CD4-positive, alpha-beta T cell (primary cell): Measurements from ENCODE around the gene LLGL1. TPM values are rescaled to one million over a fixed set of nuclear protein-coding genes. Genes with fewer than 3 reads are reported as not detected.

Experiments used
- ATAC-seq: fragments of 200-7000 bp; cut with Tn5 transposase; one replicate; pipeline ENCODE4 v1.10.0; 2022; ENCODE audit warnings: mild to moderate bottlenecking; ENCODE audit not compliant: poor library complexity
- CTCF ChIA-PET: fragments of 350-600 bp; sonication (Branson Sonifier 250); formaldehyde crosslinking; loops from one replicate; lab custom pipeline; 2021; ENCODE audit warnings: antibody characterized with exemption, inconsistent platforms; lab: Charles Lee
- POLR2A ChIA-PET: fragments of 350-600 bp; sonication (Branson Sonifier 250); formaldehyde crosslinking; loops from one replicate; lab custom pipeline; 2021; ENCODE audit warnings: antibody characterized with exemption, inconsistent platforms; lab: Charles Lee
- DNase-seq, 14 experiments: peaks; one replicate each; pipeline ENCODE4 v3.0.0-alpha.2; 2013 to 2020; ENCODE audit warnings: mixed read lengths in 2 of 14
- H3K27ac ChIP-seq, 2 donors: one replicate each; pipeline versions ENCODE4 v1.5.1 to v1.7.0; 2013; ENCODE audit warnings: low read length in 2 of 2, low read depth in 1 of 2, mild to moderate bottlenecking in 1 of 2
- H3K27me3 ChIP-seq, 2 experiments: 1 replicate in 1 of 2; 2 replicates in 1 of 2; pipeline versions ENCODE4 v1.6.1 to v1.7.0; 2013; ENCODE audit warnings: low read length in 2 of 2, control low read depth in 1 of 2, mild to moderate bottlenecking in 1 of 2, moderate library complexity in 1 of 2; ENCODE audit not compliant: insufficient read depth in 2 of 2, control insufficient read depth in 1 of 2
- H3K36me3 ChIP-seq: one replicate; pipeline ENCODE4 v1.6.1; 2013; ENCODE audit warnings: low read length, control low read depth; ENCODE audit not compliant: insufficient read depth
- H3K4me1 ChIP-seq: one replicate; pipeline ENCODE4 v1.6.1; 2013; ENCODE audit warnings: low read length, control low read depth; ENCODE audit not compliant: insufficient read depth
- H3K4me3 ChIP-seq: one replicate; pipeline ENCODE4 v1.5.1; 2013; ENCODE audit warnings: mild to moderate bottlenecking, low read length, moderate library complexity
- H3K9me3 ChIP-seq, 2 experiments: 1 replicate in 1 of 2; 2 replicates in 1 of 2; pipeline versions ENCODE4 v1.6.1 to v1.7.0; 2013; ENCODE audit warnings: low read length in 2 of 2, mild to moderate bottlenecking in 2 of 2, control low read depth in 1 of 2, moderate library complexity in 1 of 2; ENCODE audit not compliant: control insufficient read depth in 1 of 2, insufficient read depth in 1 of 2
- H3K27ac Mint-ChIP-seq: one replicate; pipeline ENCODE4 v1.8.0; 2020; ENCODE audit warnings: mixed read lengths
- H3K27me3 Mint-ChIP-seq: one replicate; pipeline ENCODE4 v1.8.0; 2021; ENCODE audit warnings: mixed read lengths
- H3K36me3 Mint-ChIP-seq: one replicate; pipeline ENCODE4 v1.8.0; 2021; ENCODE audit warnings: low read depth, mixed read lengths
- H3K4me1 Mint-ChIP-seq: one replicate; pipeline ENCODE4 v1.8.0; 2021; ENCODE audit warnings: low read depth, mixed read lengths
- H3K4me3 Mint-ChIP-seq: one replicate; pipeline ENCODE4 v1.8.0; 2020; ENCODE audit warnings: mild to moderate bottlenecking, mixed read lengths
- H3K9me3 Mint-ChIP-seq: one replicate; pipeline ENCODE4 v1.8.0; 2020; ENCODE audit warnings: mixed read lengths
- CTCF ChIP-seq: fragments of 200-600 bp; IDR thresholded peaks from one replicate; pipeline ENCODE4 v1.8.0; 2022; ENCODE audit warnings: antibody characterized with exemption, mild to moderate bottlenecking
- intact Hi-C, 2 experiments: fragments of 100-400 bp; cut with DNase I in 1 of 2; cut with micrococcal nuclease in 1 of 2; formaldehyde crosslinking; loops; one replicate each; pipeline versions ENCODE4 v1.15.1 to v1.9.0; 2023 to 2025; cut with DNase I, micrococcal nuclease
- total RNA-seq, 174 experiments: library from RNA in 2 of 174; stranded (reverse) in 2 of 174; gene quantifications; one replicate each; pipeline ENCODE4 v1.2.3 and lab custom pipeline; 2021 to 2026

The LLGL1 gene
- total RNA-seq, 2 experiments from 2014 or later = 10.8 to 11.6 TPM

DNA sequence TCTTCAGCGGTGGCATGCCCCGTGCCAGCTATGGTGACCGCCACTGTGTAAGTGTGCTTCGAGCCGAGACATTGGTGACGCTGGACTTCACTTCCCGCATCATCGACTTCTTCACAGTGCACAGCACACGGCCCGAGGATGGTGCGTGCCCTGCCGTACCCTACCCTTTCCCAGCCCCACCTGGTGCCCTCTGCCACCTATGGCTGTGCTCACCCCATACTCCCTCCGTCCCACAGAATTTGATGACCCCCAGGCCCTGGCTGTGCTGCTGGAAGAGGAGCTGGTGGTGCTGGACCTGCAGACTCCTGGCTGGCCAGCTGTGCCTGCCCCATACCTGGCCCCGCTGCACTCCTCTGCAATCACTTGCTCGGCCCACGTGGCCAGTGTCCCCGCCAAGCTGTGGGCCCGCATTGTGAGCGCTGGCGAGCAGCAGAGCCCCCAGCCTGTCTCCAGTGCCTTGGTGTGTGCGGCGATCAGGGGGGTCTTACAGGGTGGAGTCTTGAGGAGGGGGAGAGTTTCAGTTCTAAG lies 9.5 kb downstream of the LLGL1 start:
- Mint-ChIP-seq H3K27ac (no peak overlapping the region), H3K36me3 (peaks cover 45% of the 10 kb centered on the region), H3K9me3 (no peaks in the 10 kb centered on the region), H3K4me3 (no peak overlapping the region), H3K4me1 (no peaks in the 10 kb centered on the region), H3K27me3 (no peaks in the 10 kb centered on the region)
- Histone ChIP-seq H3K27me3 (no peaks in the 10 kb centered on the region), H3K4me3 (no peak overlapping the region), H3K27ac (no peak overlapping the region), H3K9me3 (no peaks in the 10 kb centered on the region), H3K4me1 (peaks cover 2% of the 10 kb centered on the region), H3K36me3 (peaks cover 57% of the 10 kb centered on the region)
- DNase-seq = no peak
- no peak for ATAC-seq
- POLR2A ChIA-PET = no interaction called here
- no peak for TF ChIP-seq CTCF
- intact Hi-C loops = no loop called here
- CTCF ChIA-PET = no interaction called here

DNA sequence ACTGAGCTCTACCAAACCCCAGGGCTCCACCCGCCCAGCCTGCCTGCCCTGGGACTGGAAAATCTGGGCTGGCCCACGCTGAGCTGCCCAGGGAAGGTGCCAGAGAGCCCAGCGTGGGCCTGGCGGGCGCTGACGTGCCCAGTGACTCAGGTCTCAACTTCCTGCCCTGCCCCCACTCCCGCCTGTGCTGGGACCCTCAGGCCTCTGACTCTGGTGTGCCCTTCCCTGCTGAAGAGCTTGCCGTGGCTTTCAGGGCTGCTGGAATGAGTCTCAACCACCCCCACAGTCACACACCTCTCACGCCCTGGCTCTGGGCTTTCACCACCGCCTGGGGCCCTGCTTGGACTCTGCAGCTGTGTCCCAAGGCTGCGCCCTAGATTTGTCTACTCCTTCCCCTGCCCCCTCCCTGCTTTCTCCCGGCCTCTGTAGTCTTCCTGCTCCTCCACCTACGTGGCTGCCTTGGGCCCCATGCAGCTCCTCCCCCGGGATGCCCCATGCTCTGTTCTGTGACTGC lies 10.4 kb downstream of the LLGL1 start:
- ChIA-PET POLR2A (no interaction called here), CTCF (no interaction called here)
- H3K27me3 Mint-ChIP-seq = no peaks in the 10 kb centered on the region
- peaks cover 48% of the 10 kb centered on the region for H3K36me3 Mint-ChIP-seq
- ATAC-seq = no peak
- H3K4me1 Mint-ChIP-seq = no peaks in the 10 kb centered on the region
- no peak overlapping the region for H3K4me3 Mint-ChIP-seq
- H3K27me3 ChIP-seq = no peaks in the 10 kb centered on the region
- H3K9me3 Mint-ChIP-seq = no peaks in the 10 kb centered on the region
- H3K36me3 ChIP-seq = peaks cover 57% of the 10 kb centered on the region
- peaks cover 2% of the 10 kb centered on the region for H3K4me1 ChIP-seq
- no peak overlapping the region for H3K27ac ChIP-seq
- no peak overlapping the region for H3K4me3 ChIP-seq
- no peak for TF ChIP-seq CTCF
- no peak overlapping the region for H3K27ac Mint-ChIP-seq
- no peak for DNase-seq
- H3K9me3 ChIP-seq = no peaks in the 10 kb centered on the region
- intact Hi-C loops = no loop called here

- H3K4me3 Mint-ChIP-seq = no peak overlapping the region
- Histone ChIP-seq H3K9me3 (no peaks in the 10 kb centered on the region), H3K4me1 (no peaks in the 10 kb centered on the region), H3K4me3 (no peak overlapping the region), H3K27ac (no peak overlapping the region), H3K27me3 (no peaks in the 10 kb centered on the region), H3K36me3 (peaks cover 57% of the 10 kb centered on the region)
- TF ChIP-seq CTCF = no peak
- H3K27ac Mint-ChIP-seq = no peak overlapping the region
- H3K27me3 Mint-ChIP-seq = no peaks in the 10 kb centered on the region
- DNase-seq (no peak), ATAC-seq (no peak)
- intact Hi-C loops = no loop called here
- ChIA-PET POLR2A (no interaction called here), CTCF (no interaction called here)
- H3K4me1 Mint-ChIP-seq = no peaks in the 10 kb centered on the region
- H3K9me3 Mint-ChIP-seq = no peaks in the 10 kb centered on the region
- H3K36me3 Mint-ChIP-seq = peaks cover 48% of the 10 kb centered on the region
Measured at GRCh38 chr17:18236494-18236893, 11.1 kb downstream of the LLGL1 start.
